ENCODE measurements around the gene HINFP. TPM values are rescaled to one million over a fixed set of nuclear protein-coding genes. Genes with fewer than 3 reads are reported as not detected.

Gene HINFP
- total and polyA plus RNA-seq, 4 donors: 10.4 to 24.5 (median 17.8) TPM

GRCh38 chr11:119152604-119153003, 31.2 kb downstream of the HINFP start:
- no peak for DNase-seq
- Histone ChIP-seq H3K4me1 (ENCODE audit: control insufficient read depth in 5 of 5, insufficient read depth in 5 of 5, low read length in 5 of 5) (peaks cover 0 to 15% (median 5%) of the 10 kb centered on the region in 5 donors), H3K9ac (ENCODE audit: insufficient read depth in 1 of 2, low read length in 2 of 2) (no peak overlapping the region), H3K27ac (ENCODE audit: low read depth in 1 of 2, low read length in 1 of 2) (no peak overlapping the region), H3K27me3 (ENCODE audit: control insufficient read depth in 3 of 3, insufficient read depth in 3 of 3, low read length in 2 of 3) (peaks cover 0 to 24% (median 10%) of the 10 kb centered on the region in 3 donors), H3K9me3 (ENCODE audit: control insufficient read depth in 4 of 4, insufficient read depth in 3 of 4, low read length in 3 of 4) (peaks cover 0 to 1% (median 0%) of the 10 kb centered on the region in 4 donors), H3K36me3 (ENCODE audit: control insufficient read depth in 4 of 4, insufficient read depth in 4 of 4, low read length in 4 of 4) (no peaks in the 10 kb centered on the region), H3K4me3 (no peak overlapping the region)
- ATAC-seq (ENCODE audit: insufficient read depth, low FRiP score): no peak
- 90 to 95% methylated on average over 4 of the region's 4 CpGs for WGBS, 2 donors
- no peak for TF ChIP-seq CTCF (IDR thresholded peaks at IDR 0.05; ENCODE audit: control extremely low read depth, extremely low read depth)

GRCh38 chr11:119153049-119153818, 31.9 kb downstream of the HINFP start:
- H3K9me3 ChIP-seq (ENCODE audit: control insufficient read depth in 4 of 4, insufficient read depth in 3 of 4, low read length in 3 of 4): peaks cover 0 to 1% (median 0%) of the 10 kb centered on the region in 4 donors
- WGBS, 2 donors: 84 to 90% methylated on average over 9 of the region's 9 CpGs
- ATAC-seq (ENCODE audit: insufficient read depth, low FRiP score): no peak

DNA sequence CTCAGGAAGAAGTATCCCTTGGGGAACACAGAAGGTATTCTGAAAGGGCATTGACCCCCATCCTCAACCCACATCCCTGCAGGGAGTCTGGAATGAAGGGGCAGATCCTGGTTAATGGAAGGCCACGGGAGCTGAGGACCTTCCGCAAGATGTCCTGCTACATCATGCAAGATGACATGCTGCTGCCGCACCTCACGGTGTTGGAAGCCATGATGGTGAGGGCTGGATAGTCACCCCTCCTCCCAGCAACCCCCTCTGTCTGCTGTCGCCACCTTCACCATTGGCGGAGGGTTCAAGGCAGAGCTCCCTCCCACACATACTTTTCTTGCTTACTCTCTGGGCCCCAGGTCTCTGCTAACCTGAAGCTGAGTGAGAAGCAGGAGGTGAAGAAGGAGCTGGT, 32.8 kb downstream of the HINFP start:
- ATAC-seq (ENCODE audit: insufficient read depth, low FRiP score) (no peak), DNase-seq (no peak)
- Histone ChIP-seq H3K4me3 (no peak overlapping the region), H3K27me3 (ENCODE audit: control insufficient read depth in 3 of 3, insufficient read depth in 3 of 3, low read length in 2 of 3) (peaks cover 0 to 13% (median 0%) of the 10 kb centered on the region in 3 donors), H3K27ac (ENCODE audit: low read depth in 1 of 2, low read length in 1 of 2) (no peak overlapping the region), H3K36me3 (ENCODE audit: control insufficient read depth in 4 of 4, insufficient read depth in 4 of 4, low read length in 4 of 4) (no peaks in the 10 kb centered on the region), H3K4me1 (ENCODE audit: control insufficient read depth in 5 of 5, insufficient read depth in 5 of 5, low read length in 5 of 5) (peaks cover 0 to 10% (median 5%) of the 10 kb centered on the region in 5 donors), H3K9ac (ENCODE audit: insufficient read depth in 1 of 2, low read length in 2 of 2) (no peak overlapping the region), H3K9me3 (ENCODE audit: control insufficient read depth in 4 of 4, insufficient read depth in 3 of 4, low read length in 3 of 4) (peaks cover 0 to 1% (median 0%) of the 10 kb centered on the region in 4 donors)
- WGBS, 2 donors: 94 to 97% methylated on average over 6 of the region's 6 CpGs
- no peak for TF ChIP-seq CTCF (IDR thresholded peaks at IDR 0.05; ENCODE audit: control extremely low read depth, extremely low read depth)

More at GRCh38 chr11:119153049-119153818, 31.9 kb downstream of the HINFP start:
- H3K27ac ChIP-seq (ENCODE audit: low read depth in 1 of 2, low read length in 1 of 2): no peak overlapping the region
- no peak overlapping the region for H3K9ac ChIP-seq (ENCODE audit: insufficient read depth in 1 of 2, low read length in 2 of 2)
- peaks cover 0 to 18% (median 5%) of the 10 kb centered on the region in 3 donors for H3K27me3 ChIP-seq (ENCODE audit: control insufficient read depth in 3 of 3, insufficient read depth in 3 of 3, low read length in 2 of 3)
- DNase-seq: no peak
- TF ChIP-seq CTCF (IDR thresholded peaks at IDR 0.05; ENCODE audit: control extremely low read depth, extremely low read depth): no peak
- peaks cover 0 to 15% (median 5%) of the 10 kb centered on the region in 5 donors for H3K4me1 ChIP-seq (ENCODE audit: control insufficient read depth in 5 of 5, insufficient read depth in 5 of 5, low read length in 5 of 5)
- H3K4me3 ChIP-seq: no peak overlapping the region
- no peaks in the 10 kb centered on the region for H3K36me3 ChIP-seq (ENCODE audit: control insufficient read depth in 4 of 4, insufficient read depth in 4 of 4, low read length in 4 of 4)
